Psoas muscle (tissue), 8 donors: ENCODE data around the gene C1orf116. TPM values are rescaled to one million over a fixed set of nuclear protein-coding genes. Genes with fewer than 3 reads are reported as not detected.
A peak's percentile ranks its signal among the peaks of the same experiment; 100 is the strongest.

ENCODE experiments used
- ATAC-seq, 4 donors: fragments of 200-7000 bp; cut with Tn5 transposase; one replicate each; pipeline ENCODE4 v1.9.1; 2020; ENCODE audit warnings: moderate library complexity in 3 of 4, mild to moderate bottlenecking in 2 of 4
- DNase-seq, 2 donors: peaks; one replicate each; pipeline ENCODE4 v3.0.0-alpha.2; 2020
- H3K27ac ChIP-seq: fragments of 200-600 bp; one replicate; pipeline ENCODE4 v1.8.0; 2022
- H3K27me3 ChIP-seq, 3 donors: fragments of 200-600 bp in 1 of 3; one replicate each; pipeline versions ENCODE4 v1.6.1 to v1.8.0; 2013 to 2022; ENCODE audit warnings: low read length in 2 of 3, mild to moderate bottlenecking in 2 of 3, moderate library complexity in 1 of 3; ENCODE audit not compliant: insufficient read depth in 3 of 3
- H3K36me3 ChIP-seq, 2 donors: fragments of 200-600 bp in 1 of 2; one replicate each; pipeline versions ENCODE4 v1.6.1 to v1.8.0; 2013 to 2022; ENCODE audit warnings: low read depth in 1 of 2, mild to moderate bottlenecking in 1 of 2, moderate library complexity in 1 of 2; ENCODE audit not compliant: insufficient read depth in 1 of 2
- H3K4me1 ChIP-seq: fragments of 200-600 bp; one replicate; pipeline ENCODE4 v1.8.0; 2022
- H3K4me3 ChIP-seq: fragments of 200-600 bp; one replicate; pipeline ENCODE4 v1.8.0; 2022; ENCODE audit warnings: mild to moderate bottlenecking
- H3K9me3 ChIP-seq: fragments of 200-600 bp; one replicate; pipeline ENCODE4 v1.8.0; 2022
- CTCF ChIP-seq: fragments of 200-600 bp; IDR thresholded peaks from one replicate; pipeline ENCODE4 v1.8.0; 2022; ENCODE audit warnings: antibody characterized with exemption
- WGBS, 3 donors: extraction: QIAGEN DNeasy Blood & Tissue Kit; methylation state at CpG; one replicate each; pipeline versions ENCODE4 v1.1.6 to v1.1.7; 2013; 5-methylcytosine and 5-hydroxymethylcytosine counted together
- intact Hi-C, 2 donors: fragments of 100-400 bp; cut with DNase I; formaldehyde crosslinking; loops; one replicate each; pipeline versions ENCODE4 v1.11.0 to v1.14.2; 2022
- polyA plus RNA-seq, 3 donors: library from polyadenylated mRNA; stranded (reverse); fragments of 200-250 nt; gene quantifications; one replicate each; pipeline ENCODE4 v1.2.3, GENCODE V29; 2013
- total RNA-seq, 4 donors: library from RNA; stranded (reverse); fragmentation: NEBNext Ultra II Directional in 2 of 4; extraction: Animal tissue kit (Norgen Biotek cat#: 25700) in 2 of 4; gene quantifications; one replicate each; pipeline versions ENCODE4 v1.2.1 to v1.2.4, GENCODE V29; 2021 to 2023
- donor health status: healthy with polysubstance abuse.
- donor health status: DM: no; HTN: no; CAD: no; lungs with moderate emphysema.
- donor health status: Bipolar disorder and iron deficiency.
- donor health status: healthy.
- donor health status: DM: yes; HTN: yes; CAD: no.
- donor health status: DM: no; HTN: no; CAD: no.
- donor health status: DM: no; HTN: no; CAD: no.
- donor health status: DM: yes; HTN: yes; CAD: no.

The C1orf116 gene
- total and polyA plus RNA-seq, 7 donors, result 0.12 to 1.4 (median 0.35) TPM

- TF ChIP-seq CTCF, result peak; percentile 80
Measured at GRCh38 chr1:207049974-207050391, 17.4 kb upstream of the C1orf116 start.

GRCh38 chr1:207049514-207049913 lies 17.0 kb upstream of the C1orf116 start:
- no peak for TF ChIP-seq CTCF
- no peak for DNase-seq
- peaks cover 39% of the 10 kb centered on the region for H3K4me1 ChIP-seq
- WGBS, 3 donors, result 60 to 64% (median 64%) methylated on average over 8 of the region's 8 CpGs
- peak overlapping the region; percentile 94 for H3K4me3 ChIP-seq
- H3K27me3 ChIP-seq, result no peaks in the 10 kb centered on the region
- ATAC-seq, result no peak
- peaks cover 2 to 16% of the 10 kb centered on the region in 2 donors for H3K36me3 ChIP-seq
- no peak overlapping the region for H3K27ac ChIP-seq
- H3K9me3 ChIP-seq, result no peaks in the 10 kb centered on the region
- intact Hi-C loops, result loop anchor here (2.0 to 5.0 kb wide), 2 partner anchors 29 to 33 kb away; no protein-coding TSS in a partner anchor

More at GRCh38 chr1:207049974-207050391, 17.4 kb upstream of the C1orf116 start:
- Histone ChIP-seq H3K27ac (peak overlapping the region; percentile 84), H3K27me3 (no peaks in the 10 kb centered on the region), H3K4me1 (peaks cover 39% of the 10 kb centered on the region), H3K36me3 (peaks cover 2 to 16% of the 10 kb centered on the region in 2 donors), H3K9me3 (no peaks in the 10 kb centered on the region), H3K4me3 (peak overlapping the region; percentile 94)
- WGBS, 3 donors, result 0 to 1% (median 0%) methylated on average over 6 of the region's 6 CpGs
- intact Hi-C loops, result loop anchor here (2.0 to 5.0 kb wide), 2 partner anchors 29 to 32 kb away; no protein-coding TSS in a partner anchor
- DNase-seq (no peak), ATAC-seq (peak in 3 of 4 donors; percentile 46 to 60 (median 50))

GRCh38 chr1:207049054-207049453 lies 16.5 kb upstream of the C1orf116 start:
- ATAC-seq (no peak), DNase-seq (no peak)
- intact Hi-C loops, result loop anchor here (2.0 to 5.0 kb wide), 2 partner anchors 30 to 33 kb away; no protein-coding TSS in a partner anchor
- no peak overlapping the region for H3K27ac ChIP-seq
- no peaks in the 10 kb centered on the region for H3K9me3 ChIP-seq
- H3K27me3 ChIP-seq, result no peaks in the 10 kb centered on the region
- no peak overlapping the region for H3K4me3 ChIP-seq
- 81 to 90% (median 88%) methylated on average over 4 of the region's 4 CpGs for WGBS, 3 donors
- no peak for TF ChIP-seq CTCF
- H3K36me3 ChIP-seq, result peaks cover 2 to 16% of the 10 kb centered on the region in 2 donors
- peaks cover 39% of the 10 kb centered on the region for H3K4me1 ChIP-seq

DNA sequence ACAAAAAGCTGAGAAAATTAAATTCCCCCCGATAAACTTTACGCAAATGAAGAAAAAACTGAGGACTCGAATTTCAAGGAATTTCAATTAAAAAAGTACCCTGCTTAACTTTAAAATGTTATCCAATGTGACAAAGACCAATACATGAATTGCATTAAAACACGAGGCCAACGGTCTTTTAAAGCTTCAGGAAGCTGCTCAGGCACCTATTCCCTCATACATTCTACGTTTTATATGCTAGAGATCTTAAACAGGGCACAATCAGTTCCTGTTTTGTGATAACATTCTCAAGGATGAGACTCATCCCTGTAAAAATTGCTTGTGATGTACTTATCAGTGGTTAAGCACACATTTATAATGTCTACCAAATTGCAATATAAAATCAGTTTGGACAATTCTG lies 15.5 kb upstream of the C1orf116 start:
- Histone ChIP-seq H3K27me3 (no peaks in the 10 kb centered on the region), H3K27ac (no peak overlapping the region), H3K36me3 (peaks cover 2 to 16% of the 10 kb centered on the region in 2 donors), H3K4me1 (peaks cover 39% of the 10 kb centered on the region), H3K4me3 (no peak overlapping the region), H3K9me3 (no peaks in the 10 kb centered on the region)
- TF ChIP-seq CTCF, result no peak
- ATAC-seq, result no peak
- no peak for DNase-seq
- intact Hi-C loops, result loop anchor here (2.0 to 5.0 kb wide), 2 partner anchors 31 to 34 kb away; no protein-coding TSS in a partner anchor
- 78 to 85% (median 83%) methylated on average over 6 of the region's 6 CpGs for WGBS, 3 donors

GRCh38 chr1:207047505-207047904 lies 14.9 kb upstream of the C1orf116 start:
- DNase-seq (no peak), ATAC-seq (no peak)
- intact Hi-C loops, result loop anchor here in 1 of 2 donors (5.0 kb wide), 1 partner anchor 35 kb away; no protein-coding TSS in a partner anchor
- WGBS, 3 donors, result 93 to 100% (median 100%) methylated on average over 1 of the region's 1 CpG
- no peaks in the 10 kb centered on the region for H3K9me3 ChIP-seq
- peaks cover 39% of the 10 kb centered on the region for H3K4me1 ChIP-seq
- no peak for TF ChIP-seq CTCF
- no peak overlapping the region for H3K27ac ChIP-seq
- peaks cover 2 to 16% of the 10 kb centered on the region in 2 donors for H3K36me3 ChIP-seq
- H3K4me3 ChIP-seq, result peak overlapping the region; percentile 30
- no peaks in the 10 kb centered on the region for H3K27me3 ChIP-seq
